NCI-H146 (cell line): Measurements from ENCODE around the gene LMAN1L.

Source experiments
- DNase-seq: peaks from one replicate; lab custom pipeline; 2025; lab: John Stamatoyannopoulos, UW

The LMAN1L gene

DNA sequence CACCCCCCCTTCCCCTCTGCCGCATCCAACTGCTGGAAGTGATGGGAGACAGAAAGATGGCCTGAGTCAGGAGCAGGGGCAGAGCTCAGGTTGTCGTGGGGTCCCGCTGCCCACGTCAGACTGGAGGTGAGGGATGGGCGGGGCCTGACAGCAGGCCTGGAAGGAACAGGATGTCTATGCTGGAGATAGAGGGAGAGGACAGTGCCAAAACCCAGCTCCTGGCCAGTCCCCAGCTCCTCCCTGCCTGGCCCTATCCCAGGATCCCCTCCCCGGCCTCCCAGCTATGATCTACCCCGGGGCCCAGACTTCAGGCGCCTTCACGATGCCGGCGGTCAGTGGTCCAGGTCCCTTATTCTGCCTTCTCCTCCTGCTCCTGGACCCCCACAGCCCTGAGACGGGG, at the start of gene LMAN1L:
Gene LMAN1L (plus strand): TSS at position 303 of the 400 bp plus-strand sequence. CDS start 20 bp downstream, at position 323.
- no peak for DNase-seq

DNA sequence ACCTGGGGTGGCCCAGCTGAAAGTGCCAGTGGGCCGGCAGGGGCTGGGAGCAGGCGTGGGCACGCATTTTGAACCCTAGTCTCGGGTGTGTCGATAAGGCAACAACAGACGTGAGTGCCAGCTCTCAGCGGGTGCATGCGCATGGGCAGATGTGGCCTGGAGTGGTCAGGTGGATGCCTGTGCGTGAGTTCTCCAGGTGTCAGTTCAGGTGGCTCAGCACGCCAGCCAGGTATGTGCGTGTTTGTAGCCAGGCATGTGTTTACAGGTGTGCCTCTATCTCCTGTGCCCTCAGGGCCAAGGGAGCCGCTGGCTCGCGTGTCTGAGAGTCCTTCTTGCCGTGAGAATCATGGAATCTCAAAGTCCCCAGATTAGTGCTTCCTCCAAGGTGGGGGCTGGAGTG, 49.2 kb upstream of the LMAN1L start:
- DNase-seq: peak; percentile 45

DNA sequence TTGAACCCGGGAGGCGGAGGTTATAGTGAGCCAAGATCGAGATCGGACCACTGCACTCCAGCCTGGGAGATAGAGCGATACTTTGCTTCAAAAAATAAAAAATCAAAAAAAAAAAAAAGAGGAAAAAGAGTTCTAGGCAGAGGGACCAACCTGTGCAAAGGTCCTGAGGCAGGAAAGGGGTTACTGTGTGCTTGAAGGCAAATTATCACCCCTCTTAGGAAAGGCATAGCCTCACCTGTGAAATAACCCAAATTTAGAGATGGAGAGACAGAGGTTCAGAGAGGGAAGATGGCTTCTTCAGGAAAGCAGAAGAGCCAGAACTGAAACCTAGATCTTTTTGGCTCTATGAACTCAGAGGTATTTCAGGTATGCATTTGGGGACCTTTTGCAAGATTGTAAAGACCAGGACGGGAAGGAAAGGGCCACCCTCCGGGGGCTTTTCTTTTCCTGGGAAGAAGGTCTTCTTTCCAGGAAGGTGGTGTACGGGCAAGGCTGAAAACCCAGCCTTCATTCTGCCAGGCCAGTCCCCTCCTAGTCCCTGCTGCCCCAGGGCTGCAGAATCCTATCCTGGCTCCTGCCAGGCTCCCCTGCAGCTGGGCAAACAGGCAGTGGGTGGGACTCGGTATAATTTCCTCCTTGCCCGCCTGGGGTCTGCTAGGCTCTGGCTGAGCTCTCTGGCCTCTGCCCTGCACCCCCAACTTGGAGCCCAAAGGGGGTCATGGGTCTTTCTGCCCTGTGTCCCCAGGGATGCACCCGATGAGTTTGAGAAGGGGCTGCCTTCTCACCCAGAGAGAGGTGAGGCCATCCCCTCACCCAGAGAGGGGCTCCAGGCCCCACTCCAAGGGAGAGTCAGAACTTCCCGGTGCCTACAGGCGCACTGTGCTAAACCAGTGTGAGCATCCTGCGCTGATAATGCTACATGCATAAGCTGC, 45.2 kb upstream of the LMAN1L start:
- DNase-seq: peak; percentile 20

DNA sequence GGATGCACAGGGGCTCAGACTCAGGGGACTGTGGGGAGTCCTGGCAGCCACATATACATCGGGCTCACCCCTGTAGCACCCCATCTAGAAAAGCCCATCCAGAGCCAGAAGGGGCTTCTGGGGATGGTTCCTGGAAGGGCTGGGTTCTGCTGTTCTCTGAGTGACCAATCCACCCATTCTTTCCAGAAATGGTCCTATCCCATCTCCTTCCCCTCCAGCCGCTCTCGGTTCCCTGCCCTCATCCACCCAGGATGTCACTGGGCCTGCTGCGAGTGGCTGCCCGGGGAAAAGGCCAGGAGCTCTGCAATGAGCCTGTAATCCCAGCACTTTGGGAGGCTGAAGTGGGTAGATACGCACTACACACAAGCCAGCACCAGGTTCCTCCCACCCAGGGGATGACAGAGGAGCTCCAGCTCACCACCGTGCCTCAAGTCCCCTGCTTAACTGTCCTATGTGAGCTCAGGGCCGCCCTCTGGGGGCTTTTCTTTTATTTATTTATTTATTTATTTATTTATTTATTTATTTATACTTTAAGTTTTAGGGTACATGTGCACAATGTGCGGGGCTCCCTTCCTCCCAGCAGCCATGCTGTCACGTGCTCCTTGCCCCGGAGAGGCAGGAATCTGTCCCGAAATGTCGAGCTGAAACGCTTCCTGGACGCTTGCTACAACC, 44.4 kb upstream of the LMAN1L start:
- DNase-seq: no peak

DNA sequence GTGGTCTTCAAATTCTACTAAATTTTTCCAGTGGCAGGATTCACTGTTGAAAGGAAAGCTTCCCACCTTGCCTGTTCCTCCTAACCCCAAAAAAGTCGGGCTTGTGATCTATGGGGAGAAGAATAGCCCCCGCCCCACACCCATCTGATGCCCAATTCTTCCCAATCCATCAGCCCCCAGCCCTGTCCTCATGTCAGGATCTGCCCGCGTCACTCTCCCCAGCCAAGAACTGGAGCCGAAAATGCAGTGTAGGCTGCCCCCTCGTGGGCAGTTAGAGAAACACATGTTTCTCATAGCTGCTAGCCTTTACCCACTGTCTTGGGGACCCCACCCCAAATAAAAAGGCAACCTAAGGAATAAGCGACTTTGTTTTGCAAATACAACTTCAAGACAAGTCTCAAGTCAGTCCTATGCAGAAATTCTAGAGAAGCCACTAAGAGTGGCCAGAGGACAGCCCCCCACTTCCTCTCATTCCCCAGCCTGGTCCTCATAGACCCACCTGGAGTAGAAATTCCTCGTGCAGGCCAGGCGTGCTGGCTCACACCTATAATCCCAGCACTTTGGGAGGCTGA, 43.8 kb upstream of the LMAN1L start:
- peak; percentile 51 for DNase-seq

DNA sequence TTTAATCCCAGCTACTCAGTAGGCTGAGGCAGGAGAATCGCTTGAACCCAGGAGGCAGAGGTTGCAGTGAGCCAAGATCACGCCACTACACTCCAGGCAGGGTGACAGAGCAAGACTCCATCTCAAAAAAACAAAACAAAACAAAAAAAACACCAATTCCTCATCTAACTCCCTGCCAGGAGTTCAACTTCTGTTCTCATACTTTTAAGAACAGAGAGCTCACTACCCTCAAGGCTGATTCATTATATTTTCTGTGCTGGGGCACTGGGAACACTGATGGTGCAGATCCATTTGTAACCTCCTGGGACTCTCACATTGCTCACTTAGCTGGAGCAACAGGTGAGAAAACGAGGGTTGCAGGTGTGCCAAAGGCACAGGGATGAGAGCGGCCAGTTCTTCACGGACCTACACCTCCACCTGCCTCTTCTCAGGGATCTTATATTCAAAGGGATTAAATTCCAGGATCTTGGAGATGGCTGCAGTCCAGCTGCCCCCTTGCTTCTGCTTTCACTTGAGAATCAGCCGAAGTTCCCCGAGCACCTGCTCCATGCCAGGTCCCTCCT, 43.1 kb upstream of the LMAN1L start:
- no peak for DNase-seq

DNA sequence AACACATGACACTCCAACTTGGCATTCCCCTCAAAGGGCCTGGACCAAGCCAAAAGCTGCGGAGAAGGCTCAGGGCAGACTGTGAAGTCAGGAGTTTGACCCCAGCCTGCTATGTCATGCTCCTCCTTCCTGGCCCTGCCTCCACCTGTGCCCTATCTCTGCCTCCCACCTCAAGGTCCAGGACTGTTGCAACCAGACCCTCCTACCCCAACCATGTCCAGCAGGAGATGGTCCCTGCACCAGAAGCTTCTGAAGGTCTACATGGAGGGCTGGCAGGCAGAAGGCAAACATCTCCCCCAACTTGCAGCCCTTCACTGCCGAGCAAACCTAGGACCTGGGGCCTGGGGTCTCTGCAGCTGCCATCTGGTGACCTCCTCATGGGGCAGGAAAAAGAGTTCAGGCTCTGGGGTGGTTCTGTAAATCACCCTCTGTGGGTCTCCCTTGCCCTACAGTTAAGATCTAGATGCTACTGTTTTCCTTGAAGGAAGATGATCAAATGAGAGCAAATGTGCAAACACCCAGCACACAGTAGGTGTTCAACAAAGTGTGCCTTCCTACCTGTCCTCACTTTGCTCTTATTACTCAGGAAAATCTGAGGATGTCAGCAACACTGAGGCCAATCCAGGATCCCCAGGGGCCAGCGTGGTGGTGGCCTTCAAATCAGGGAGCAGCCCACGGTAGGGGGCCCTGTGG, 42.3 kb upstream of the LMAN1L start:
- no peak for DNase-seq

DNA sequence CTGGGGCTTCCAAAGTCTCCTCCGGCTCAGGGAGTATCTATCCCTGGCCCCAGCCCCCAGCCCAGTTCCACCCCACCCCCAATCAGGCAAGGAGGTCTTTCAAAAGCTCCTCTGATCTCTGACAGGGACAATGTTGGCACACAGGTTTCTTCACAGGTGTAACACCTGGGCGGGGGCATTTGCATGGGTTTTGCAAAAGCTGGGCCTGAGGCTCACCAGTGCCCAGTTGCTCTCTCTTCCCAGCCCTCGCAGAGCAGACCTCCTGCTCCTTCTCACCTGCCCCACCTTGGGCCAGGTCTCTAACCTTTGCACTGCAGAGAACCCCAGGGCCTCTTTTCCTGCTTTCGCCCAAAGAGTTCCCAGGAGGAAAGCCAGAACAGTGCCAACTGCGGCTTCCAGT, 39.3 kb upstream of the LMAN1L start:
- DNase-seq: no peak

DNA sequence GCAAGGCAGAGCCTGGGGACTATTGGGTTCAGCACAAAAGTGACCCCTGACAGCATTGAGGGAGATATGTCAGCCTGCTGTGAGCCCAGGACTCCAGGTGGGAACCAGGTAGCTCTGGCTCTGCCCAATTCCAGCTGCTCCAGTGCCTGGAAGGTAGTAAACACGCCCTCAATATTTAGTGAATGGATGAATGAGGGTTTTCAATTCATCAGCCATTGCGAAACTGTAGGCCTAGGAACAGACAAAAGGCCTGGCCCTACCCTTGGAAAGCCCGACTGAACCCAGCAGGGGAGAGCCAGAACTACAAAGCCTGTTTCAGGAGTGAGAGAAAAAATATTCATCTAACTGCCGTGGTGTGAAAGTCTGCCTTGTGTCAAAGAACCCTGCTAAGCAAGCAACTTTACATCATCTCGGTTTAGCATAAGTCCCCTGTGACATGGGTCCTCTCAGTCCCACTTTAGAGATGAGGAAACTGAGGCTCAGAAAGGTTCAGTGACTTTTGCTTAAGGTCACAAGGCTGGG, 38.8 kb upstream of the LMAN1L start:
- DNase-seq: peak; percentile 67

DNA sequence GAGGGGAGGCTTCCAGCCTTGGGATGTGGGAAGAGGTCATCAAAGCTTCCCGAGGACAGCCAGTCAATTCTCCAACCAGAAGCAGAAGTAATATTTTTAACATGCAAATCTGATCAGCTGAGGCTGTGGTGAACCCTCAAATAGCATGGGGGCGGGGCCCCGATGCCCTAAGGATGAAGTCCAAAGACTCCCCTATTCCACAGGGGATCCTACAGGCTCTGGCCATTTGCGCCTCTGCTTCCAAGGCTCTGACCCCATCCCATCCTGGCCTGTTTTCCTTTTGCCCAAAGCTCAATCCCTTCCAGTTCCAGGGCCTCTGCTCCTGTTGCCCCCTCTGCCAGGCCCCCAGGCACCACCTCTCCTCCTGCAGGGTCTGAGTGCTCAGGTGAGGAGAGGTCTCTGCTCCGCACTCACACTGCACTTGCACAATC, 37.5 kb upstream of the LMAN1L start:
- DNase-seq: no peak

DNA sequence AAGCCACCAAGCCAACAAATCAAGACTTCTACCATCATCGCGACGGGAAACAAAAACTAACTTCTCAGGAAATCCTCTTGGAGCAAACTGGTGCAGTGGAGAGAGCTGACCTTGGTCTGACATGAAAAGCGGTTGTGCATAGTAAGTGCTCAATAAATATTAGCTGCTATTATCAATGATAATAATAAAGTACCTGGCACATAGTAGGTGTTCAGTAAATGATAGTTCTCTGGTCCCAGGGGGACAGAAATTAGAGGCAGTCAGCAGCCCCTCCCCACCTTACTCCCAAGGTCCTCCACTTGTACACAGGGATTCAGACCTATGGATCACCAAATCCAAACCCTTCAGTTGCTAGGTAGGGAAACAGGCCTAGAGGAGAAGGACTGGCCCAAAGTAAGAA, 36.7 kb upstream of the LMAN1L start:
- no peak for DNase-seq

DNA sequence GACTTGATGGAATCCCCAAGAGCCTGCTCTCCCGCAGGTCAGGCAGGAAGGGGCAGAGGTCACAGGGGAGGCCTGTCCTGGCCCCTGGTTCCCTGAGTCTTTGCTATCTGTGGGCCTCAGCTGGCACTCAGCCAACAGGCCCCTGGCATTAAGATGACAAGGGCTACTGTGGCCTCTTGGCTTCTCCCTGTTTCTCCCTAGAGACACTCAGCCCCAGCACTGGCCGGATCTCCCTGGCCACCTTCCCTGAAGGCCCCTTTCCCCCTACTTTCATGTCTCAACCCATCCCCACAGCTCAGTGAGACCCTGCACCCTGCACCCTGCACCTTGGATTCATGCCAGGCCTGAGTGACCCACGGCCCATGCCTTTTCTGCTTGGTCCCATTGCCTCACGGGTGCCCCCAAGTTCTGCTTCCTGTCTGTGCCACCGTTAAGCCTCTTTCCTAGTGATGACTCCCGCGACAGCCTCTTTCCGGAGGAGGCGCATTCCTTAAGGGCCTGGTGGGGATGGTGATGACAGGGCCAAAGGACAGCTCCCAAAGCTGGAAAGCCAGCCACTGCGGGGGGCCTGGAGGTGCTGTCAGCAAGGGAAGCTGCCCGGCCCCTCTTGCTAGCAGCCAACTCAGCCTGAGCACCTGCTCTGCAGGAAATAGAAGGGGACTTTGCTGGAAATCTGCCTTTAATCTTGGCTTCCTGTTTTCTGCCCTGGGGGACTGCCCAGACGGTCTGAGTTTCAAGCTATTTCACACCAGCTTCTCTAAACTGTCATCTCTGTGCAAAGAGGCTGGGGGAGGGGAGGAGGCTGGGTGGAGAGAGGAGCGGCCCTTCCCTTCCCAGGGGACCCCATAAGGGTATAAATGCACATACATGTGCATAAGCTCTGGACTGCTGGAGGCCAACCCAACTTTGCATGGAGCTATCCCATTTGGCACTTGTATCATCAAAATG, 35.5 kb upstream of the LMAN1L start:
- DNase-seq: no peak

DNA sequence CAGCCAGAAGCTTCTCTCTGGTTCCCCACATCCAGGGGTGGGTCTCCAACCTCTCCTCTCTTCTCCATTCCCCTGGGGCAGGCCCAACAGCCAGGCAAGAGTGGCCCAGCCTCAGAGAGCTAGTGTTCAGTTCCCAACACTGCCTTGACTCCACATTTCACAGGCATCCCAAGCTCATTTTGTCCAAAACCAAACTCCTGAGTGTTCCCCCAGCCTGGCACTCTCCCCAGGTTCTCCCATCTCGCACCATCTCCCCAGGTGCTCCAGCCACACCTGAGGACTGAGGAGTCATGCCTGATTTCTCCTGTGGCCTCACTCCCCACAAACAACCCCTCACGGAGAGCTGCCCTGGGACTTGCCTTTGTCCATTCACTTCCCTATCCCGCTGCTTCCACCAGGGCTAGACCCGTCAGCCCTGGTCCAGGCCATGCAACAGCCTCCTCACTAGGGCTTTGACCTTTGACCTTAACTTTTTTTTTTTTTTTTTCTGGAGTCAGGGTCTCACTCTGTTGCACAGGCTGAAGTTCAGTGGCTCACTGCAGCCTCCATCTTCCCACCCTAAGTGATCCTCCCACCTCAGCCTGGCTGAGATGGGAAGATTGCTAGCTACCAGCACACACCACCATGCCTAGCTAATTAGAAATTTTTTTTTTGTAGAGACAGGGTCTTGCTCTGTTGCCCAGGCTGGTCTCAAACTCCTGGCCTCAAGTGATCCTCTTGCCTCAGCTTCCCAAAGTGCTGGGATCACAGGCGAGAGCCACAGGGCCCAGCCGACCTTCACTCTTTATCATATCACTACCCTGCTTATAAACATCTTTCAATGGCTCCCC, 34.7 kb upstream of the LMAN1L start:
- DNase-seq: no peak

DNA sequence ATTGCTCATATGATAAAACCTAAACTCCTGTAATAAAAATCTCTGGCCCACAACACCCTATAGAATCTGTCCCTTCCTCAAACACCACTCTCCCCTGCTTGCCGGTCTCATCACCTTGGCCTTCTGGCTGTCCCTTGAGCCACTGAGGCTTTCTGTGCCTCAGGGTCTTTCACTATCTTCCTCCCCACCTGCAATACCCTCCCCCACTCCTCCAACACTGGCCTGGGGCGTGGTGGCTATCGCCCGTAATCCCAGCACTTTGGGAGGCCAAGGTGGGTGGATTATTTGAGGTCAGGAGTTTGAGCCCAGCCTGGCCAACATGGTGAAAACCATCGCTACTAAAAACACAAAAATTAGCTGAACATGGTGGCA, 34.0 kb upstream of the LMAN1L start:
- DNase-seq: no peak

DNA sequence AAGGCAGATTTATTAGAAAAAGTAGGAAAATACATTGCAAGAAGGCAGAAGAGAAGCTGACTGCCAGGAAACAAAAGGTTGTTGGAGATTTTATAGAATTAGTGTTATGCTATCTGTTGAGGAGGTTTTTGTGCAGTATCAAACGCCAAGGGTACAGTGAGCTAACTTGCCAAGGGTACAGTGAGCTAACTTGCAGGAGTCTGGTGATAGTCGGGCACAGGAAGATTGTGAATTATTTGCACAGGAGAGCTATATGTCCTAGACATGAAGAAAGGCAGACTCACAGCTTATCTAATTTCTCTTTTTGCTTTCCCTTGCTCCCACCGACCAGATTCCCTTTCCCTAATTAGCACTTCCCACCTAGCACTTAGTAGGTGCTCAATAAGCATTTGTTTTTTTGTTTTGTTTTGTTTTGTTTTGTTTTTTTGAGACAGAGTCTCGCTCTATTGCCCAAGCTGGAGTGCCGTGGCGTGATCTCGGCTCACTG, 33.4 kb upstream of the LMAN1L start:
- DNase-seq: no peak

DNA sequence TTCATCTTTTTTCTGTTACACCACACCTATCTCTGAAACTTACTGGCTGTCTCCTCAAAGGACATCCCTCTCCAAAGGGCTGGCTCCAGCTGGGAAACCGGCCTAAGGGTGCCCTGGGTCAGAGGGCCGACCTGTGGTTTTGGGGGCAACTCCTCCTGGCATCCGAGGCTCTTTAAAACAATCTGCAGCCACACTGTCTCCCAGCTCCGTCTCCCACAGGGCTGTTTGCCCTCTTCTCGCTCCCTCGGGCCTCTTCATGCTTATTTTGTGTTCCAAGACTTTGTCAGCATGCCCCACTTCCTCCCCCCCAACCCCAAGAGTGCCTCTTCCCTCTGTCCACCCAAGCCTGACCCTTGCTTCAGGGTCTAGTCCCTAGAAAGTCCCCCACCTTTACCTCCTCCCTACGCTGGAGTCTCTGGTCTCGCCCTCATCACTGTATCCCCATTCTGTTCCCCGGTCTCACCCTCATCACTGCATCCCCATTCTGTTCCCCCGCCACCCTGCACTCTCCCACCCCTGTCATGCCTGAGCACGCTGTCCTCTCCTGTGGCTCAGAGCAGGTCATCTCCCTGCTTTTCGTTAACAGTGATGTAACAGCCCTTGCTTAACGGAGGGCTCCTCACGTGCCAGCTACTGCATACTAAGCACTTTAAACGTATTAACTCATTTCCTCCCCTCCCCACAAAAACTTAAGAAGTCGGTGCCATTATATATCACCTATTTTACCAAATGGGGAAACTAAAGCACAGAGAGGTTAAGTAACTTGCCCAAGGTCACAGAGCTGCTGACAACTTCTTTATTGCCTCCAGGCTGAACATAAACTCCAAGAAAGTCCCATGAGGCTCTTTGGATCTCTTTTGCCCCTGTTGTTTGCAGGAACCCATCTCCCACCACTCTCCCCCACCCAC, 31.9 kb upstream of the LMAN1L start:
- DNase-seq: no peak

DNA sequence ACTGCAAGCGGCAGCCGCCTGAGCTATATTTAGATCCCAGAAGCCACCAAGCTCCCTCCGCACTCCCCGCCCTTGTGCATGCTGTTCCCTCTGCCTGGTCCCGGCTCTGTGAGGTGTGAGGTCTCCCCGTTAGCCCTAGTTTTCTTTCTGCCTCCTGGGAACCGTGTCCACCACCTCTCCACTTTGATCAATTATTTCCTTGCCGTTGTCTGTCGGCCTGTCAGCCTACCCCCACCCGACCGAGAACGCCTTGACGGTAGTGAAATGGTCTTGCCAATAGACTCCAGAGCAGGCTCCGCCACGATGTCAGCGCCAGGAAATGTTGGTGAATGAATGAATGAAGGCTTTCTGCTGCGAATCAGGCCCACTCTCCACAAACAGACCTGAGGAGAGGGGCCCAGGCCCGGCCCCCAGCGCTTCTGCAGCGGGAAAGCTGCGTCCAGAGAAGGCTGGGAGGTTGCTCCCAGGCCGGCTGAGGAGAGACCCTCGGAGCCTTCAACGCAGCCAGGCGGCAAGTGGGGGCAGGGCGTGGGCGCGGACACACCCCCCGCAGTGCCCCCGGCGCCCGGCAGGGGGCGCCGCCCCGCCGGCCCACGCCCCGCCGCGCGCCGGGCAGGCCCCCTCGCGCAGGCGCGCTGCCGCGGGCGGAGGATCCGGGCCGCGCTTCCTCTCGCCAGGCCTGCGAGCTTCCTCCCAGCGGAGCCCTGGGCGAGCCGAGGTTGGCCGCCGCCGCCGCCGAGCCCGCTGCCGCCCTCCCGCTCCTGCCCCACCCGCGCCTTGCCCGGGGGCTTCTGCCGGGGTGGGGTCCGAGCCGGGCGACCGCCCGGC, 31.0 kb upstream of the LMAN1L start, which contains the start of gene CSK:
Gene CSK (plus strand): TSS at position 650 of the 828 bp plus-strand sequence. CDS start 16,218 bp downstream, outside the sequence.
- peak; percentile 38 for DNase-seq
